NCI-H2227 (cell line): Measurements from ENCODE around the gene NHSL1.
A peak's percentile ranks its signal among the peaks of the same experiment; 100 is the strongest.

Experiments
- DNase-seq: peaks from one replicate; lab custom pipeline; 2025; ENCODE audit not compliant: unreplicated experiment; lab: John Stamatoyannopoulos, UW

NHSL1 gene

DNA sequence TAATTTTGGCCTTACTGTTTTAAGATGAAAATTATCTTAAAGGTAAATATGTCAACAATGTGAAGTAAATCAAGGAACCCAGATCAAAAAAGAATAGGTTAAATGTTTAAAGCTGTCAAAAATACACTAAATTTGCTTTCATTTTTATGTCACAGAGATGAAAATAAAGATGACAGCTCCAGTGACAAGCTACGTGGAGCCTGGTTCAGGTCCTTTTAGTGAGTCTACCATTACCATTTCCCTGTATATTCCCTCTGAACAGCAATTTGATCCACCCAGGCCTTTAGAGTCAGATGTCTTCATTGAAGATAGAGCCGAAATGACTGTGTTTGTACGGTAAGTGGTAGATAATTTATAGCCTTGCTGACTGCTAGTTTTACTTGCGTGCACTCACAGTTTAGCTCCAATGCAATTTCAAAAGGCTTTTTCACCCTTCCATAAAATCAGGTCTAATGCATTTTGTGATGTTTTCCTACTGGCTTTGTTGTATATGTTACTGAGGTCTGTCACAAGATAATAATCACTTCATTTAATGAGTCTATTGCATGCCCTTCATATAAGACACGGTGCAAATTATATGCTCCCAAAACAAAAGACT lies 93.4 kb downstream of the NHSL1 start:
- peak; percentile 72 for DNase-seq

- DNase-seq = no peak
These were observed 94.5 kb downstream of the NHSL1 start for GRCh38 chr6:138404666-138405337.

GRCh38 chr6:138403801-138404665 lies 95.3 kb downstream of the NHSL1 start, which contains the start of gene HEBP2:
TSS of gene HEBP2 (plus strand) at chr6:138404223. CDS start at chr6:138404496, 273 bp downstream.
- DNase-seq = peak; percentile 44

GRCh38 chr6:138403324-138403800 lies 95.9 kb downstream of the NHSL1 start:
- peak; percentile 0 for DNase-seq

DNA sequence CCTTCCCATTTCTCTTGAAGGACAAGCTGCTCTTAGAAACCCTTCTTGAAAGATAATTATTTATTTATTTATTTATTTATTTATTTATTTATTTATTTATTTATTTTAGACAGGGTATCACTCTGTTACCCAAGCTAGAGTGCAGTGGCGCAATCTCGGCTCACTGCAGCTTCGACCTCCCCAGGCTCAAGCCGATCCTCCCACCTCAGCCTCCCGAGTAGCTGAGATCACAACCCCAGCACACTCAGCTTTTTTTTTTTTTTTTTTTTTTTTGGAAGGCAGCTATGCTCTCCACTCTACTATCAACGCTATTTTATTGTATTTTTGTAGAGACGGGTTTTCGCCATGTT lies 96.5 kb downstream of the NHSL1 start:
- no peak for DNase-seq

DNA sequence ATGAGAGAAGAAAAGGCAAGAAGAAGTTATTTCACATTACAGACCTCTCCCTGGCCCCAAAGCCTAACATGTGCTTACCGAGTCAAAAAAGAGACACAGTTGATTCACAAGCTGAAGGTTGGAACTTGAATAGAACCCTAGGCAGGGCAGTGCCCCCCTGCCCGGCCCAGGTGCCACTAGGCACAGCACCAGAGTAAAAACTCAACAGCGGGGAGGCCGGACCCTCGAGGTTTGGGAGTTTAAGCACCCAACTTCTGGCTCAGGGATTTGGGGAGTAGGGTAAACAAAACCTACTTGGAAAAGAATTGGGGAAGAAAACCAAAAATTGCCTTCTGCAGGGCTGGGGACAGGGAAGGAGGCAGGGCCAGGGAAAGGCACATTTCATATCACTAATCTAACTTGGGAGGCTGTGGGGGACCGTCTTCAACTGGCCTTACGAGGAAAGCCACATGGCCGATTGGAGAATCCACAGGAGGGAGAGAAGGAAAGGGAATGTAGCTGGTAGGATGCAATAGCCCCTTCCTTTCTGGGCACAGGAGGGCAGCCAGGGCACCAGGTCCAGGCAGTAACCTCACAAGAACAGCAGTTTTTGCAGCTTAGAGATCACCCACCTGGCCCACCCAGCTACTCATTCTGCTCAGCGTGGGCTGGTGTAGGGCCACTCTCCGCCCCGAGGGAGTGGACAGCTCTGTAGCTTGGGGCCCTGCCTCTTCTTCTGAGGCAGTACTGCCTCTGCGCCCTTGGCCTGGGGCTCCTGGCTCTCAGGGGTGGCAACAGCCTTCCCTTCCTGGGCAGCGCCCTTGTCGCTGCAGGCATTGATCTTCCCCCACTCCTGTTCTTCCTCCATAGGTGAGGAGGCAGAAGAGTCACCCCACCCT lies 97.1 kb downstream of the NHSL1 start:
- no peak for DNase-seq

DNA sequence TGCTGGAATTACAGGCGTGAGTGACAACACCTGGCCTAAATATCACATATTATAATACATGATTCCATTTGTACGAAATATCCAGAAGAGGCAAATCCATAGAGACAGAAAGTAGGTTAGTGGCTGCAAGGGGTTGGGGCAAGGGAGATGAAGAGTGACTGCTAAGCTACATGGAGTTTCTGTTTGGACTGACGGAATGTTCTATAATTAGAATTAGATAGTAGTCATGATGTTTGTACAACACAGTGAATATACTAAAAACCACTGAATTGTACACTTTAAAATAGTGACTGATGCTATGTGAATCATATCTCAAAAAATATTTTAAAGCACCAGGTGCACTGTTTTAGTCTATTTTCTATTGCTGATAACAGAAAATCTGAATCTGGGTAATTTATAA lies 99.0 kb downstream of the NHSL1 start:
- no peak for DNase-seq

DNA sequence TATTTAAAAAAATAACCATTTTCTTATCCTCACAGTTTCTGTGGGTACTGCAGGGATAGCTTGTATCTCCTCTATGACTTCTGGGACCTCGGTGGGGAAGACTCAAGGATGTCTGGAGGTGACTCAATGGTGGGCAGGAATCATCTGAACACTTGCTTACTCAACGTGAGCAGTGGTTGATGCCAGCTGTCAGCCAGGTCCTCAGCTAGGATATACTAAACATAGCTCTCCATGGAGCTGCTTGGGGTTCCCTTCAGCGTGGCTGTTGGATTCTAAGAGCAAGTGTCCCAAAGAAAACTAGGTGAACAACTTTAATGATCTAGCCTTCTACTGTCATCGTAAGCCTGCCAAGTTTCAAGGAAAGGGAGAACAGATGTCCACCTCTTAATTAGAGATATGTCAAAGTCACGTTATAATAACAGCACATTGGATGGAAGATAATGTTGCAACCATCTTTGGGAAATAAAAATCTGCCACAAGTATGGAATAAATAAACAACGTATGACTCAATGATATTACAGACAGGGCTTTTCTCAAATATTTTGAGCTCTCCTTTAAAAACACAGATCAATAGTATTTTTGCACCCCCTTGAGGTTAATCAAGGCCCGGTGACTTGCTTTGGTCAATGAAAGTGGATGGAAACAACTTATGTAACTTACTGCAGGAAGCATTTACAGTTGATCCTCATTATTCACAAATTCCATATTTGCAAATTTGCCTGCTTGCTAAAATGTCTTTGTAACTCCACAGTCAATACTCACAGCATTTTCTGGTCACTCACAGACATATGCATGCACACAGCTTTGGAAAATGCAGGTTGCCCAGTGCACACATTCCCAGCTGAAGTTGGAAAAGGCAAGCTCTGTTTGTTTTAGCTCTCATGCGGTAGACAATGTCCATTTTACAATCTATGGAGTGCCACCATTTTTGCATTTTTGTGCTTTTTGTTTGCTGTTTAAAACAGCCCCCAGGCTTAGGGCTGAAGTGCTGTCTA lies 101.9 kb downstream of the NHSL1 start:
- DNase-seq = no peak

GRCh38 chr6:138396709-138397108 lies 102.6 kb downstream of the NHSL1 start:
- no peak for DNase-seq

DNA sequence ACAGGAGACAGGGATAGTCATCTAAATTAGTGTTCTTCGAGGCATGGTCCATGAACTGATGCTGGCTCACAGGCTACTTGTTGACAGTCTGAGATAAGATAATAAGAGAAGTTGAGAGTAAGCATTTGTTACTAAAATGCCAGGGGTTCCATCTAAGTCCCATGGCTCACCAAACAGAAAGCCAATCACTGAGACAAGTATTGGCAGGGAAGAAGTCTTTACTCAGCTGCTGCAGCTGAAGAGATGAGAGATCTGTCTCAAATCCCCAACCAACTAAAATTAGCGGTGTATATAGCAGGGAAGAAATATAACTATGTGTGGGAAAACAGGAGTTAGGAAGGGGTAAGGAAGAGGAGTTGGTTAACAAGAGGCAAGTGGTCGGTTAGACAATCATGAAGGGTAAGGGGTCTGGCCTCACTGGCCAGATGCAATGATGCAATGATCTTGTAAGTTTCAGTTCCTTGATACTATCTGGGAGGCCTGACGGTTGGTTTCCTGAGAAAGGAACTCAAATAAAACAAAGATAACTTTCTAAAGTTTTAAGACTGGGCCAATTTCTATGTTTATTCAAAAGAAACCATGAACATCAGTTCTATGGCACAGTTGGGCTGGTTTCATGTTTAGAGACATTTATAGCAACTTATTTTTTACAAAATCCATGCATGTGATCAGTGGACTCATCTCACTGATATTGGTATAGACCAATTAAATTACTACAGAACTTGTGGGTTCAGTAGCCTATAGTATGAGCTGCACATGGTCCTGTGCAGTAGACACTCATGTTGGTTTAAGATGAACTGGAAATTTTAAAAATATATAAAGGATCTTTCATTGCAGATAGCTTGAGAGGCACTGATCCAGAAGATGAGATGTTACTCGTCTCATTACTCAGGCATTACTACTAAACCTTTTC lies 105.2 kb downstream of the NHSL1 start:
- DNase-seq = no peak

DNA sequence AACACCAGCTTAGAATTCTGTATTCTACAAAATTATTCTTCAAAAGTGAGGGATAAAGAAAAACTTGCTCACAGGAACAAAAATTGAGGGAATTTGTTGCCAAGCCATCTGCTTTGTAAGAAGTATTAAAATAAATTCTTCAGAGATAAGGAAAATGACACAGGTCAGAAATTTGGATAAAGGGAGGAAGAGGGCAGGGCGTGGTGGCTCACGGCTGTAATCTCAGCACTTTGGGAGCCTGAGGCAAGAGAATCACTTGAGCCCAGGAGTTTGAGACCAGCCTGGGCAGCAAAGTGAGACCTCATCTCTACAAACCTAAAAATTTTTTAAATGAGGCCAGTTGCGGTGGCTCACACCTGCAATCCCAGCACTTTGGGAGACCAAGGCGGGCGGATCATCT lies 109.7 kb downstream of the NHSL1 start:
- no peak for DNase-seq

- no peak for DNase-seq
These were observed 111.5 kb downstream of the NHSL1 start for GRCh38 chr6:138387577-138388368.

DNA sequence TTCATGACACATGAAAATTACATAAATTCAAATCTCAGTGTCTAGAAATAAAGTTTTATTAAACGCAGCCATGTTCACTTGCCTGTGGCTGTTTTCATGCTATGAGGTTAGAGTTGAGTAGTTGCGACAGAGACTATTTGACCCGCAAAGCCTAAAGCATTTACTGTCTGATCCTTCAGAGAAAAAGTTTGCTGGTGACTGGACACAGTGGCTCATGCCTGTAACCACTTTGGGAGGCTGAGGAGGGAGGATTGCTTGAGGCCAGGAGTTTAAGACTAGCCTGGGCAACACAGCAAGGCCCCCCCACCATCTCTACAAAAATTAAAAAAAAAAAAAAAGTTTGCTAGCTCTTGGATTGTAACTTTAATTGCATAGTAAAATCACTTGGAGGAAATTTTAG lies 112.4 kb downstream of the NHSL1 start:
- DNase-seq = no peak

- no peak for DNase-seq
These were observed 115.5 kb downstream of the NHSL1 start for GRCh38 chr6:138383776-138384175.

DNA sequence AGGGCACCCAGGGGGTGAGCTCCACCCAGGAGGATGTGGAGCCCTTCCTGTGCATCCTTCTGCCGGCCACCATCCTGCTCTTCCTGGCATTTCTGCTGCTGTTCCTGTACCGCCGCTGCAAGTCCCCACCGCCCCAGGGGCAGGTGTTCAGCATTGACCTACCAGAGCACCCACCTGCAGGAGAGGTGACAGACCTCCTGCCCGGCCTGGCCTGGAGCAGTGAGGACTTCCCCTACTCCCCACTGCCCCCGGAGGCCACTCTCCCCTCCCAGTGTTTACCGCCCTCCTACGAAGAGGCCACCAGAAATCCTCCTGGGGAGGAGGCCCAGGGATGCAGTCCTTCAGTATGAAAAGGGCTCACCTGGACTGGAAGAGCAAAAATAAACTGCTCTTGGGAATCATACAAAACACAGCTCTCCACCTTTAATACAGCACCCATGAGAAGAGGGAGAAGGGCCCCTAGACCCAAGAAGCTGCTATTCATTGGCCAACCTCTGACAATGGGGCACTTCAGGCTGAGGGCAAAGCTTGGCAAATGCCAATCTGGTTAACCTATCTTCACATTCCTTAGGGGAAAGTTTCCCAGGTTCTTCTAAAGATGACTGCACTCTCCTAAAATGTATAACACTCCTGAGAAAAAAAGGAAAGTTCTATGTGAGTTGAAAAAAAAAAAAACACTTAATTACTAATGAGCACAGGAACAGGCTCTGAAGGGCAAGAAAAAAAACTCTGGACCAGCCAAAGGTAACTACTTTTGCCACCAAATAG lies 116.6 kb downstream of the NHSL1 start:
- DNase-seq = no peak

DNA sequence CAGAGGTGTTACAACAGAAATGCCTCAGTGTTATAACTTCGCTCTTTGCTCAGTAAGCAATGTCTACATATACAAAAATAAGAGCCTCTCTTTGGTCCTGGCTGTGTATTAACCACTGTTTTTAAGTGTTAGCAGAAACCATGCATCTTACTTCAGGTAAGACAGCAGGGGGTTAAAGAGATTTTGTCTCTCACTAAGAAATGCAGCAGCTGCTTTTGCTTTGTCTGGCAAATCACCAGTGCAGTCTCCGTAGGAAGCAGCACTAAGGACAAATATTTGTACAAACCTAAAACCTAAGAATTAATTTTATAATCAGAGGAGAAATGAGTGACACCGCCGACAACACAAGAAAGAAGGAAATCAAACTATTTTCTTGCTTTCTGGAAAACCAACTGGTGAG lies 120.8 kb downstream of the NHSL1 start:
- DNase-seq = no peak

DNA sequence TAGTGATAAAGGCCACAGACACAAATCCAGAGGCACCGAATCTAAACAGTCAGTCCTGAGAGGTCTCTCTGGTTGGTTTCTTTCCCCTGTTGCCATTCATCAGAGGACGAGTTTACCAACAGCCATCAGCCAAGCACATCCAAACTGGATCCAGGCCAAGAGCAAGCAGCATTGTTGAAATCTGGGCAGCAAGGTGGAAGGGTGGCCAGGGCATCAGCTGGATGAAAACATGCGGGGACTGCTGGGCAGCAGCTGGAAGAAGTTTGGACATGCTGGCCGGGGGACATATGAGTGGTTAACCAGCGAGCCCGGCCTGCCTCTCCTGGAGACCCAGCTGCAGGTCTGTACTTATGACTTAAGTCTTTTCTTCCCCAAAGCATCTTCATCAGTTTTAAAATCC lies 121.5 kb downstream of the NHSL1 start, which contains the start of gene SMIM28:
TSS of gene SMIM28 (plus strand) at position 62 of the 400 bp plus-strand sequence. CDS start at position 230, 168 bp downstream.
- no peak for DNase-seq
